Activated T-helper 1 cell treated with anti-CD3 and anti-CD28 coated beads, Interleukin-12 subunit alpha, Interleukin-12 subunit beta, Interleukin-2, Interleukin-4 antibody, amounts not matched to agents 30 ng/mL and 10 ng/mL and 1 ng/mL, durations not matched to agents 14 hours and 24 hours and 36 hours (primary cell): Measurements from ENCODE around the gene PBOV1. TPM values are rescaled to one million over a fixed set of nuclear protein-coding genes. Genes with fewer than 3 reads are reported as not detected.

Experiments
- DNase-seq: peaks from one replicate; pipeline ENCODE4 v3.0.0; 2021; ENCODE audit warnings: low spot score
- H3K27ac Mint-ChIP-seq: one replicate; pipeline ENCODE4 v1.8.0; 2021; ENCODE audit warnings: mild to moderate bottlenecking, mixed read lengths
- H3K27me3 Mint-ChIP-seq: one replicate; pipeline ENCODE4 v1.8.0; 2022; ENCODE audit warnings: mild to moderate bottlenecking, moderate library complexity, mixed read lengths; ENCODE audit not compliant: insufficient read depth
- H3K36me3 Mint-ChIP-seq: one replicate; pipeline ENCODE4 v1.8.0; 2021; ENCODE audit warnings: low read depth, mixed read lengths
- H3K4me1 Mint-ChIP-seq: one replicate; pipeline ENCODE4 v1.8.0; 2021; ENCODE audit warnings: low read depth, mixed read lengths
- H3K4me3 Mint-ChIP-seq: one replicate; pipeline ENCODE4 v1.8.0; 2021; ENCODE audit warnings: mild to moderate bottlenecking, moderate library complexity, mixed read lengths
- H3K9me3 Mint-ChIP-seq: one replicate; pipeline ENCODE4 v1.8.0; 2021; ENCODE audit warnings: mixed read lengths
- intact Hi-C: fragments of 100-400 bp; cut with micrococcal nuclease; formaldehyde crosslinking; loops from one replicate; pipeline ENCODE4 v1.15.1; 2024
- total RNA-seq: library from RNA; stranded (reverse); gene quantifications from 2 replicates; pipeline ENCODE4 v1.2.3, GENCODE V29; 2022

The PBOV1 gene
- total RNA-seq, 1 donor from 2014 or later = not detected

DNA sequence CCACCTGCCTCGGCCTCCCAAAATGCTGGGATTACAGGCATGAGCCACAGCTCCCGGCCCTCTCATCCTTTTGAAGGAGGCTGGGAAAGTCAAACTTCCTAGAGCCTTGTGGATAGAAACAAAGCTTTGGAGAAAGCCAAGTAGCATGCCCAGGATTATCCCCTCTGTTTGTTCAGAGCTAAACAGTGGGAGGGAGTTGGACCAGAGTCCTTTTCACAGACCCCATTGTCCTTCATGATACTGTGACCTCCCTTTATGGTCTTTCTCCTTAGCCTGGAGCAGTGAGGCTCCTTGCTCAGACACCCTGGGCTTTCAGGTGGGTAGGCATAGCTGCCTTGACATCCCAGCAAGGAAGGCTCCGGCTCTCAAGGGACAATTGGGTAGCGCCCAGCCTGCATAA lies 31.1 kb downstream of the PBOV1 start:
- no peak overlapping the region for H3K4me3 Mint-ChIP-seq
- H3K36me3 Mint-ChIP-seq = no peaks in the 10 kb centered on the region
- no peak overlapping the region for H3K27ac Mint-ChIP-seq
- peaks cover 5% of the 10 kb centered on the region for H3K27me3 Mint-ChIP-seq
- intact Hi-C loops = no loop called here
- no peak for DNase-seq
- no peaks in the 10 kb centered on the region for H3K9me3 Mint-ChIP-seq
- no peaks in the 10 kb centered on the region for H3K4me1 Mint-ChIP-seq

DNA sequence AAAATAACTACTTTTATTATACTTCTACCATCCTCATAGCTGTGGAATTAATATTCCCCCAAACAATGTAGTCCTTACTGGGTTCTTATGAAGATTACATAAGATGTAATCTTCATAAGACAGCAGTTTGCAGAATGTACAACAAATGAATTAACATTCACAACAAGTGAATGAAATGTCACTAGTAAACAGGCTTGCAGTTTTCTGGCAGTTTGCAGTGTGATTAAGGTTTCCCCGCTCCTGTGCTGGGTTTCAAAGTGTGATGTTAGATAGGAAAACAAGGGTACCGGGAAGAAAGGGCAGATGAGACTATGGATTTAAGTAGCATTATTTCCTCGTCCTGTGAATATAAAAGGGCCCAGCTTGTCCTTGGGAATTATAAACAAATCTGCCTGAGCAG lies 34.1 kb downstream of the PBOV1 start:
- H3K36me3 Mint-ChIP-seq = no peaks in the 10 kb centered on the region
- no peak for DNase-seq
- no peaks in the 10 kb centered on the region for H3K9me3 Mint-ChIP-seq
- intact Hi-C loops = no loop called here
- peaks cover 3% of the 10 kb centered on the region for H3K27me3 Mint-ChIP-seq
- H3K4me1 Mint-ChIP-seq = no peaks in the 10 kb centered on the region
- H3K27ac Mint-ChIP-seq = no peak overlapping the region
- no peak overlapping the region for H3K4me3 Mint-ChIP-seq

DNA sequence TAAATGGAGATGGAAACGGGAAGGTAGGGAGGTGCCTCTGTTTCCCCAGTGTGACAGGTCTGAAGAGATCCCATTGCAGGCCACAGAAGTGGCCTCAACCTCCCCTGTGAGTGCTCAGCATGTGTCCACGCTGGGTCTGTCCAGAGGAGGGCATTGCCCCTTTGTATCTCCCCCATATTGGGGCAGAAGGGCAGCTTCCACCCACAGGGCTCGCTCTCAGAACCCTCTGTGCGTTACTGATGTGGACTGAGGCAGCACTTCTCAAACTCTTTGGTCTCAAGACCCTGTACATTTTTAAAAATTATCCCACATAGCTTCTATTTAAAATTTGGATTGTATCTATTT lies 34.5 kb downstream of the PBOV1 start:
- intact Hi-C loops = no loop called here
- H3K4me1 Mint-ChIP-seq = no peaks in the 10 kb centered on the region

DNA sequence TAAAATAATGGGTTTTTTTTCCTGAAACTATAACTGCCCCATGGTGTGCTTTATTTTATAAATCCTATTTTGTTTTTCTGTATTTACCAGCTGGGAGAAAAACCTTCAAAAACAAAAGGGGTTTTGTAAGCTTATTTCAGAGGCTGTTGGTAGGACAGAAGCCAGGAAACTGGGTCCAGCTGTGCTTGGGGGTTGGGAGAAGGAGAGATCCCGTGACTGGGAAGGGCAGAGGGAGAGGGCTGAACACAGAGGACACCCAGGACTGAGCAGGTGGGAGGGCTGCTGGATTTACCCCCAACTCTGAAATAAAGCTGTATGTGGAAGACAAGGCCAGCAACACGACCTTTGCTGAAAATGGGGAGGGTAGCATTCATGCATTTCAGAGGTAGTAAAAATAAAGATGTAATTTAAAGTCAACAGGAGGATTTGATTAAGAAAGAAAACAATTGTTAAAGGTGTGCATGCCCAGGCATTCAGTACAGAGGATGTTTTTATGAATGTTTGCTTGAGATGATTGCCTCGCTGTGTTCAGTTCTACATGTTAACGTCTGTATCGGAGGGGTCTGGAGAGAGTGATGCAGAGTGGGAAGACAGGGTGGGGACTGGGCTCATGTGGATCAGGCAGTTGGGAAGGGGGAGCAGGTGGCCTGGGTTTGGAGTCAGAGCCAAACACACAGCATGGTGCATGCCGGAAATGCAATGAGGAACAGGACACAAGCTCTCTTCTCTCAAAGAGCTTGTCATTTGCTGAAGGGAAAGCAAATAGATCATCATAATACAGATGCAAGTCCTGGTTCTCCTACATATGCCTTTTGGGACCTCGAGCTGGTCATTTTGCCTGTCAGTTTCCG lies 35.1 kb downstream of the PBOV1 start:
- H3K27ac Mint-ChIP-seq = no peak overlapping the region
- H3K9me3 Mint-ChIP-seq = peaks cover 5% of the 10 kb centered on the region
- intact Hi-C loops = no loop called here
- no peaks in the 10 kb centered on the region for H3K36me3 Mint-ChIP-seq
- H3K4me3 Mint-ChIP-seq = no peak overlapping the region
- H3K27me3 Mint-ChIP-seq = peaks cover 2% of the 10 kb centered on the region
- DNase-seq = no peak
- no peaks in the 10 kb centered on the region for H3K4me1 Mint-ChIP-seq

More for the DNA sequence above, 34.5 kb downstream of the PBOV1 start:
- Mint-ChIP-seq H3K9me3 (no peaks in the 10 kb centered on the region), H3K27me3 (peaks cover 3% of the 10 kb centered on the region), H3K4me3 (no peak overlapping the region), H3K36me3 (no peaks in the 10 kb centered on the region), H3K27ac (no peak overlapping the region)
- DNase-seq = no peak

DNA sequence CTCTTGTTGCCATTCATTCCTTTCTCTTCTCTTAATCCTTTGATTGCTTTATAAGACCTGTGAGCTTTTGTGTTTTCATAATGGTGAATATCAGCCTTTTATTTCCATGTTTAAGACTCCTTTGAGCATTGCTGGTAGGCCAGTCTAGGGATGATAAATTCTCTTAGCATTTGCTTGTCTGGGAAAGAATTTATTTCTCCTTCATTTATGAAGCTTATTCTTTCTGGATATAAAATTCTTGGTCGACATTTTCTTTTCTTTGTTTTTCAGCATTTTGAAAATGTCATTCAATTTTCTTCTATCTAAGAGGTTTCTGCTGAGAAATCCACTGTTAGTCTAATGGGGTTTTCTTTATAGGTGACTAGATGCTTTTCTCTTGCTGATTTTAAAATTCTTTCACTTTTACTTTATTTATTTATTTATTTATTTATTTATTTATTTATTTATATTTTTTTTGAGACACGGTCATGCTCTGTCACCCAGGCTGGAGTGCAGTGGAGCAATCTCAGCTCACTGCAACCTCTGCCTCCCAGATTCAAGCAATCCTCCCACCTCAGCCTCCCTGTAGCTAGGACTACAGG lies 41.5 kb downstream of the PBOV1 start:
- Mint-ChIP-seq H3K27me3 (peaks cover 8% of the 10 kb centered on the region), H3K9me3 (peaks cover 20% of the 10 kb centered on the region), H3K27ac (no peak overlapping the region), H3K4me1 (no peaks in the 10 kb centered on the region), H3K4me3 (no peak overlapping the region), H3K36me3 (no peaks in the 10 kb centered on the region)
- intact Hi-C loops = no loop called here
- no peak for DNase-seq

DNA sequence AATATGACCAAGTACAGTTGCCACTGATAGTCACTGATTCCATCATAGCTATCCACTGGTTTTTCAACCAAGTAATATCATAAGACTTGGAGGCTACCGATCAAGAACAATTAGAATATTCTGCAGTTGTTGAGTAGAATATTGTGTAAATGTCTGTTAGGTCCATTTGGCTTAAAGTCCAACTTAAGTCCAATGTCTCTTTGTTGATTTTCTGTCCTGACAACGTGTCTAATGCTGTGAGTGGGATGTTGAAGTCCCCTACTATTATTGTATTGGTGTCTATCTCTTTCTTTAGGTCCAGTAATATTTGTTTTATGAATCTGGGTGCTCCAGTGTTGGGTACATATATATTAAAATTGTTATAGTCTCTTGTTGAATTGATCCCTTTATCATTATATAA lies 42.7 kb downstream of the PBOV1 start:
- peaks cover 10% of the 10 kb centered on the region for H3K27me3 Mint-ChIP-seq

More for the DNA sequence above, 42.7 kb downstream of the PBOV1 start:
- Mint-ChIP-seq H3K9me3 (peaks cover 20% of the 10 kb centered on the region), H3K4me3 (no peak overlapping the region), H3K27ac (no peak overlapping the region), H3K4me1 (no peaks in the 10 kb centered on the region), H3K36me3 (no peaks in the 10 kb centered on the region)
- intact Hi-C loops = no loop called here
- DNase-seq = no peak

Other genes with a start within 250 kb of the PBOV1 start
- gene PERP, start 111.1 kb downstream of the PBOV1 start, total RNA-seq = 5.6 and 5.7 TPM in 2 replicates
- 0.22 and 0.29 TPM in 2 replicates for gene ARFGEF3, start 56.6 kb downstream of the PBOV1 start, total RNA-seq
- gene SMIM28, start 159.4 kb upstream of the PBOV1 start, total RNA-seq = not detected in 2 replicates
- 18.9 and 21.4 TPM in 2 replicates for gene HEBP2, start 185.7 kb upstream of the PBOV1 start, total RNA-seq